HepG2 (cell line): ENCODE results near the gene NOXO1. TPM values are rescaled to one million over a fixed set of nuclear protein-coding genes. Genes with fewer than 3 reads are reported as not detected.

Experiments
- EED ChIP-seq: sonication (generic); formaldehyde crosslinking; IDR thresholded peaks from 2 replicates; pipeline ENCODE4 v1.5.0; 2020; ENCODE audit warnings: mild to moderate bottlenecking, missing genetic modification reagents
- ETS1 ChIP-seq: sonication (generic); formaldehyde crosslinking; IDR thresholded peaks from 2 replicates; pipeline ENCODE4 v1.4.0; 2020; ENCODE audit warnings: missing genetic modification reagents
- NFE2 ChIP-seq: sonication (generic); formaldehyde crosslinking; IDR thresholded peaks from 2 replicates; pipeline ENCODE4 v1.4.0; 2020; ENCODE audit warnings: missing genetic modification reagents
- REPIN1 ChIP-seq: sonication (generic); formaldehyde crosslinking; IDR thresholded peaks from 2 replicates; pipeline ENCODE4 v1.8.0; 2022; ENCODE audit warnings: missing genetic modification reagents, low read depth, mild to moderate bottlenecking, borderline replicate concordance
- RFXAP ChIP-seq: sonication (generic); formaldehyde crosslinking; IDR thresholded peaks from 2 replicates; pipeline ENCODE4 v1.4.0; 2020; ENCODE audit warnings: missing genetic modification reagents, borderline replicate concordance
- TEAD3 ChIP-seq: optimal IDR thresholded peaks from 2 replicates; pipeline ENCODE3; 2016; ENCODE audit warnings: borderline replicate concordance
- ZNF317 ChIP-seq: sonication (generic); formaldehyde crosslinking; IDR thresholded peaks from 2 replicates; pipeline ENCODE4 v1.5.0; 2020; ENCODE audit warnings: mild to moderate bottlenecking, missing genetic modification reagents
- ZNF484 ChIP-seq: sonication (generic); formaldehyde crosslinking; IDR thresholded peaks from 2 replicates; pipeline ENCODE4 v1.5.1; 2020; ENCODE audit warnings: mild to moderate bottlenecking, low read depth, missing genetic modification reagents, borderline replicate concordance
- ZNF513 ChIP-seq: sonication (generic); formaldehyde crosslinking; conservative IDR thresholded peaks from 2 replicates; pipeline ENCODE4 v1.5.0; 2020; ENCODE audit warnings: missing genetic modification reagents
- ZNF547 ChIP-seq: sonication (generic); formaldehyde crosslinking; IDR thresholded peaks from 2 replicates; pipeline ENCODE4 v1.5.1; 2020; ENCODE audit warnings: mild to moderate bottlenecking, missing genetic modification reagents
- ZNF550 ChIP-seq: sonication (generic); formaldehyde crosslinking; IDR thresholded peaks from 2 replicates; pipeline ENCODE4 v1.4.0; 2020; ENCODE audit warnings: mild to moderate bottlenecking, missing genetic modification reagents, borderline replicate concordance
- polyA plus RNA-seq, 8 experiments: library from polyadenylated mRNA; depleted of rRNA in 3 of 8; stranded (reverse) in 7 of 8; unstranded in 1 of 8; fragments of >200 nt; fragmentation: Illumina TruSeq in 4 of 8; extraction: Trizol in 4 of 8; gene quantifications; 2 replicates each; pipeline versions ENCODE4 v1.2.1 to v1.2.3, GENCODE V29; 2011 to 2016; ENCODE audit warnings: low read depth in 4 of 8, missing spikeins in 1 of 8, mixed read lengths in 1 of 8; ENCODE audit not compliant: insufficient read depth in 1 of 8
- total RNA-seq, 5 experiments: library from RNA; depleted of rRNA; stranded (reverse); fragments of >200 nt; fragmentation: Illumina TruSeq; extraction: Trizol; gene quantifications; 2 replicates each; pipeline ENCODE4 v1.2.3, GENCODE V29; 2016; ENCODE audit warnings: low read depth in 1 of 5
- TF ChIP-seq, protein P1 (sequence below), 2 experiments: fragments of 450-650 bp in 1 of 2; sonication (generic) in 1 of 2; formaldehyde crosslinking; IDR thresholded peaks; 2 replicates each; pipeline versions ENCODE4 v1.5.0 to v1.8.0; 2020 to 2022; ENCODE audit warnings: mild to moderate bottlenecking in 1 of 2, missing genetic modification reagents in 1 of 2
- TF ChIP-seq, protein P2 (sequence below): sonication (generic); formaldehyde crosslinking; IDR thresholded peaks from 2 replicates; pipeline ENCODE4 v1.4.0; 2020; ENCODE audit warnings: mild to moderate bottlenecking, missing genetic modification reagents
- TF ChIP-seq, protein P3 (sequence below): sonication (generic); formaldehyde crosslinking; IDR thresholded peaks from 2 replicates; pipeline ENCODE4 v1.8.1; 2023; ENCODE audit warnings: mild to moderate bottlenecking, missing genetic modification reagents, borderline replicate concordance

The NOXO1 gene
- total and polyA plus RNA-seq, 2 of the 13 experiments (the other 11 are each of a cell fraction or from before 2014, with no cell fraction given): 0.69 to 1.4 TPM

DNA sequence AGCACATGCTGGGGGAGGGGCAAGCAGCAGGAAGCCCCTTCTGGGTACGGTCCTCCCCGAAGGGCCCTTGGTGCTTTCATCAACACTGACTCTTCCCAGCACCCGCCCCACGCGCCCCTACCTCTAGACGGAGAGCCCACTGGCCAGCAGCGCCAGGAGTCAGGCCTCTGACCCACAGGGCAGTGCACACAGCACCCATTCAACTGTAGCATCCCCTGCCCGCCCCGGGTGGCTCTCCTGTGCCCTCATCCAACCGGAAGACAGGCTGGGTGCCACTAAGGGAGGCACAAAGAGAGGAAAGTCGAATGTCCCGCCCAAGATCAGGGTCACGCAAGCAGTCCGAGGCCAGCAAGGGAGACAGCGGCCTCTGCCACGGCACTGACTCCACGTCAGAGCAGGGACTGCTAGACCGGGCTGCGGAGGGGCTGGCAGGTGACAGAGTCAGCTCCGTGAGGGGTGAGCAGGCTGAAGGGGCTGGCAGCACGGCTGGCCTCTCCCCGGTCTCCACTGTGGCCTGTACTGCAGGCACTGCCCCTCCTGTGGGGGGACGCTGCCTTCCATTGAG, 48.1 kb downstream of the NOXO1 start (continued):
- TF ChIP-seq ETS1 (CRISPR knock-in tag) (no peak), EED (no peak), NFE2 (CRISPR knock-in tag) (no peak), ZNF550 (CRISPR knock-in tag) (no peak), ZNF484 (CRISPR knock-in tag) (no peak), TEAD3 (CRISPR knock-in tag) (peak; percentile 35), ZNF513 (CRISPR knock-in tag) (no peak), REPIN1 (CRISPR knock-in tag) (no peak), RFXAP (CRISPR knock-in tag) (no peak), ZNF317 (CRISPR knock-in tag) (no peak), ZNF547 (CRISPR knock-in tag) (no peak)
- TF ChIP-seq, protein P1, sequence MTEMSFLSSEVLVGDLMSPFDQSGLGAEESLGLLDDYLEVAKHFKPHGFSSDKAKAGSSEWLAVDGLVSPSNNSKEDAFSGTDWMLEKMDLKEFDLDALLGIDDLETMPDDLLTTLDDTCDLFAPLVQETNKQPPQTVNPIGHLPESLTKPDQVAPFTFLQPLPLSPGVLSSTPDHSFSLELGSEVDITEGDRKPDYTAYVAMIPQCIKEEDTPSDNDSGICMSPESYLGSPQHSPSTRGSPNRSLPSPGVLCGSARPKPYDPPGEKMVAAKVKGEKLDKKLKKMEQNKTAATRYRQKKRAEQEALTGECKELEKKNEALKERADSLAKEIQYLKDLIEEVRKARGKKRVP (CRISPR knock-in tag; IDR thresholded peaks at IDR 0.05): no peak
- TF ChIP-seq, protein P2, sequence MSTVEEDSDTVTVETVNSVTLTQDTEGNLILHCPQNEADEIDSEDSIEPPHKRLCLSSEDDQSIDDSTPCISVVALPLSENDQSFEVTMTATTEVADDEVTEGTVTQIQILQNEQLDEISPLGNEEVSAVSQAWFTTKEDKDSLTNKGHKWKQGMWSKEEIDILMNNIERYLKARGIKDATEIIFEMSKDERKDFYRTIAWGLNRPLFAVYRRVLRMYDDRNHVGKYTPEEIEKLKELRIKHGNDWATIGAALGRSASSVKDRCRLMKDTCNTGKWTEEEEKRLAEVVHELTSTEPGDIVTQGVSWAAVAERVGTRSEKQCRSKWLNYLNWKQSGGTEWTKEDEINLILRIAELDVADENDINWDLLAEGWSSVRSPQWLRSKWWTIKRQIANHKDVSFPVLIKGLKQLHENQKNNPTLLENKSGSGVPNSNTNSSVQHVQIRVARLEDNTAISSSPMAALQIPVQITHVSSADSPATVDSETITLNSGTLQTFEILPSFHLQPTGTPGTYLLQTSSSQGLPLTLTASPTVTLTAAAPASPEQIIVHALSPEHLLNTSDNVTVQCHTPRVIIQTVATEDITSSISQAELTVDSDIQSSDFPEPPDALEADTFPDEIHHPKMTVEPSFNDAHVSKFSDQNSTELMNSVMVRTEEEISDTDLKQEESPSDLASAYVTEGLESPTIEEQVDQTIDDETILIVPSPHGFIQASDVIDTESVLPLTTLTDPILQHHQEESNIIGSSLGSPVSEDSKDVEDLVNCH (CRISPR knock-in tag): no peak
- TF ChIP-seq, protein P3, sequence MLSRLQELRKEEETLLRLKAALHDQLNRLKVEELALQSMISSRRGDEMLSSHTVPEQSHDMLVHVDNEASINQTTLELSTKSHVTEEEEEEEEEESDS (CRISPR knock-in tag): no peak
